Inflammatory macrophage treated with lipopolysaccharide for 1 hour (primary cell): ENCODE results near the gene TERB2.
"Not testable (repeated sequence)": the region's sequence is repeated elsewhere in the genome, so short reads cannot be mapped to it uniquely, and the experiment has no call there.

Experiments used
- DNase-seq, 2 donors: peaks; one replicate each; pipeline ENCODE4 v3.0.0-alpha.2; 2020 to 2022

The TERB2 gene

GRCh38 chr15:44956388-44956787, at the start of gene TERB2:
Gene TERB2 (plus strand): TSS chr15:44956687. CDS start chr15:44956719, 32 bp downstream.
- DNase-seq, result no peak

GRCh38 chr15:44909423-44909822, 47.1 kb upstream of the TERB2 start:
- DNase-seq, result no peak

GRCh38 chr15:44910981-44911625, 45.4 kb upstream of the TERB2 start:
- no peak for DNase-seq

GRCh38 chr15:44912186-44912585, 44.3 kb upstream of the TERB2 start:
- not testable (repeated sequence) for DNase-seq

- DNase-seq, result not testable (repeated sequence)
Measured at GRCh38 chr15:44912974-44913448, 43.5 kb upstream of the TERB2 start.

GRCh38 chr15:44918136-44918535, 38.4 kb upstream of the TERB2 start:
- DNase-seq, result no peak

- DNase-seq, result not testable (repeated sequence)
Measured at GRCh38 chr15:44928658-44929057, 27.8 kb upstream of the TERB2 start.

- not testable (repeated sequence) for DNase-seq
Measured at GRCh38 chr15:44930283-44930682, 26.2 kb upstream of the TERB2 start.

GRCh38 chr15:44958302-44958701, 1.8 kb downstream of the TERB2 start:
- not testable (repeated sequence) for DNase-seq

GRCh38 chr15:44968475-44968874, 12.0 kb downstream of the TERB2 start:
- no peak for DNase-seq

- DNase-seq, result no peak
Measured at GRCh38 chr15:44971036-44971435, 14.5 kb downstream of the TERB2 start.

- DNase-seq, result not testable (repeated sequence)
Measured at GRCh38 chr15:44976183-44976582, 19.7 kb downstream of the TERB2 start.

GRCh38 chr15:44977781-44978180, 21.3 kb downstream of the TERB2 start:
- DNase-seq, result not testable (repeated sequence)

GRCh38 chr15:44979617-44980339, 23.3 kb downstream of the TERB2 start:
- DNase-seq, result not testable (repeated sequence)

GRCh38 chr15:44984144-44984543, 27.7 kb downstream of the TERB2 start:
- DNase-seq, result not testable (repeated sequence)

GRCh38 chr15:44986346-44987055, 30.0 kb downstream of the TERB2 start:
- DNase-seq, result not testable (repeated sequence)

GRCh38 chr15:44987711-44988110, 31.2 kb downstream of the TERB2 start:
- not testable (repeated sequence) for DNase-seq

- not testable (repeated sequence) for DNase-seq
Measured at GRCh38 chr15:44988184-44988869, 31.8 kb downstream of the TERB2 start.

- not testable (repeated sequence) for DNase-seq
Measured at GRCh38 chr15:44988870-44989219, 32.4 kb downstream of the TERB2 start.

GRCh38 chr15:44997632-44998031, 41.1 kb downstream of the TERB2 start:
- DNase-seq, result not testable (repeated sequence)

GRCh38 chr15:44999105-44999504, 42.6 kb downstream of the TERB2 start:
- no peak for DNase-seq

GRCh38 chr15:45001180-45001579, 44.7 kb downstream of the TERB2 start:
- DNase-seq, result not testable (repeated sequence)
